ENCODE data around the gene SLC2A10.
A peak's percentile ranks its signal among the peaks of the same experiment; 100 is the strongest.

The SLC2A10 gene

GRCh38 chr20:46682063-46682821 lies 27.2 kb upstream of the SLC2A10 start:
- DNase-seq (ENCODE audit: low read depth), result no peak

GRCh38 chr20:46683011-46683667 lies 26.3 kb upstream of the SLC2A10 start:
- DNase-seq (ENCODE audit: low read depth), result no peak

- DNase-seq (ENCODE audit: low read depth), result no peak
Observed at GRCh38 chr20:46683668-46683938, 25.8 kb upstream of the SLC2A10 start.

- no peak for DNase-seq (ENCODE audit: low read depth)
Observed at GRCh38 chr20:46683939-46684750, 25.3 kb upstream of the SLC2A10 start.

- no peak for DNase-seq (ENCODE audit: low read depth)
Observed at GRCh38 chr20:46688151-46689081, 21.0 kb upstream of the SLC2A10 start.

GRCh38 chr20:46689082-46689753 lies 20.2 kb upstream of the SLC2A10 start, which contains the start of gene TP53RK:
Gene TP53RK (minus strand): TSS chr20:46689444. CDS start chr20:46689414, 30 bp downstream.
- DNase-seq (ENCODE audit: low read depth), result peak; percentile 88

- no peak for DNase-seq (ENCODE audit: low read depth)
Observed at GRCh38 chr20:46689754-46690085, 19.7 kb upstream of the SLC2A10 start.

GRCh38 chr20:46690219-46691106 lies 19.0 kb upstream of the SLC2A10 start:
- no peak for DNase-seq (ENCODE audit: low read depth)

- no peak for DNase-seq (ENCODE audit: low read depth)
Observed at GRCh38 chr20:46691196-46691595, 18.3 kb upstream of the SLC2A10 start.

GRCh38 chr20:46694484-46694883 lies 15.0 kb upstream of the SLC2A10 start:
- no peak for DNase-seq (ENCODE audit: low read depth)

- DNase-seq (ENCODE audit: low read depth), result no peak
Observed at GRCh38 chr20:46695892-46696291, 13.6 kb upstream of the SLC2A10 start.

GRCh38 chr20:46696791-46697279 lies 12.6 kb upstream of the SLC2A10 start:
- no peak for DNase-seq (ENCODE audit: low read depth)

GRCh38 chr20:46698788-46699187 lies 10.7 kb upstream of the SLC2A10 start:
- no peak for DNase-seq (ENCODE audit: low read depth)

GRCh38 chr20:46699651-46700359 lies 9.6 kb upstream of the SLC2A10 start:
- DNase-seq (ENCODE audit: low read depth), result no peak

GRCh38 chr20:46700481-46700880 lies 9.0 kb upstream of the SLC2A10 start:
- DNase-seq (ENCODE audit: low read depth), result no peak

- no peak for DNase-seq (ENCODE audit: low read depth)
Observed at GRCh38 chr20:46701057-46701456, 8.4 kb upstream of the SLC2A10 start.

- no peak for DNase-seq (ENCODE audit: low read depth)
Observed at GRCh38 chr20:46701556-46701955, 7.9 kb upstream of the SLC2A10 start.

- no peak for DNase-seq (ENCODE audit: low read depth)
Observed at GRCh38 chr20:46701986-46702385, 7.5 kb upstream of the SLC2A10 start.

GRCh38 chr20:46702447-46703203 lies 6.8 kb upstream of the SLC2A10 start:
- DNase-seq (ENCODE audit: low read depth), result no peak

Measured in stimulated activated CD4-positive, alpha-beta T cell treated with anti-CD3 and anti-CD28 coated beads, Interleukin-2, amount 100 ng/mL, for 4 hours (primary cell).